HS-27A (cell line): Measurements from ENCODE around the gene MRPL36.
A peak's percentile ranks its signal among the peaks of the same experiment; 100 is the strongest.
"Not testable (repeated sequence)": the region's sequence is repeated elsewhere in the genome, so short reads cannot be mapped to it uniquely, and the experiment has no call there.

Source experiments
- DNase-seq: peaks from one replicate; pipeline ENCODE4 v3.0.0-alpha.2; 2012; ENCODE audit warnings: low read depth, missing footprints

Gene MRPL36

DNA sequence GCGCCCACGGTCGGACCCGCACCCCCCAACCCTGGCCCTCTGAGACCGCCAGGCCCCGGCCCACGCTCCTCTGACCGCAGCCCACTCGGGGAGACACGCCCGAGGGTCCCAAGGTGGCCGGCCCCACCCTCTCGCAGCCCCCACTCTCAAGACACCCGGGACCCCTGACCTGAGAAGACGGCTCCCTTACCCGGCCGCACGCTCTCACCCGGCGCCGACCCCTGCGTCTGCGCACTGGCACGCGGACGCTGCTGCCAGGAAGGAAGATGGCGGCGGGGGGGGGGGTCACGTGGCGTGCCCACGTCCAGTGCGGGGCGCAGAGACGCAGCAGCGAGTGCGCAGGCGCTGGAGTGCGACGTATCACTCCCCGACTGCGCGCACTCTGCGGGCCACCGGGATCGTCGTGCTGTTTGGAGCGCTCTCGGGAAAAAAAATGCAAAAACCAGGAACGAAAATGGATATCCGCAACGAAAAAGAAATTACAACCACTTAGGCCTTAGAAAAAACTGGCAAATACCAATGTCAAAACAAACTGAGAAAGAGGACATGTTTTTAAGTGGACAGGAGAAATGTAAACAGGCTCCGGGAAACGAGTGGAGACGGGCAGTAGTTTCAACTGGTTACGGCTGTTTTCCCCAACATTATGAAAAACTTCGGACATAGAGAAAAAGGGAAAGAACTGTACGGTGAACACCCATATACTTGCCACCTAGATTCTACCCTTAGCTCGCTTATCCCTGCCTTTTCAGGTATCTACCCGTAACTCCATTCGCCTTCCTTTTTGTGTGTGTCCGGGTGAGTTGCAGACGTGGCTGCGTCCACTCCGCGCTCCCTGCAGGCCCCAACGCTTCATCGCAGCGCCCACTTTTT lies at the start of gene MRPL36:
Gene MRPL36, minus strand, starts transcription at position 236 of the 870 bp plus-strand sequence. CDS start 902 bp downstream, outside the sequence.
- DNase-seq = peak; percentile 51

DNA sequence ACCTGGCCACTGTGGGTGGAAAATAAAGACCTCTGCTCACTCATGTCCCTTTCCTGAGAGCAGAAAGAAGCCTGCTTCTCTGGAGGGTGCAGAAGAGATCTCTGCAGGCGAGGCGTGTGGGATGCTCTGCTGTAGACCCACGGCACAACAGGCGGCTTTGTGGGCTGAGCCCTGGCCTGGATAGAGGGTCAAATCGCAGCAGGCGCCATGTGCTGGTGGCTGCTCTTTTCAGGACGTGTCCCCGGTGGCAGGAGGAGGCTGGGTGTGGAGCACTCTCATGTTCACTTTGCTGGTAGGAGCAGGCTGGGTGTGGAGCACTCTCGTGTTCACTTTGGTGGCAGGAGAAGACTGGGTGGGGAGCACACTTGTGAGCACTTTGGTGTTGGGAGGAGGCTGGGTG lies 48.0 kb upstream of the MRPL36 start:
- DNase-seq = no peak

DNA sequence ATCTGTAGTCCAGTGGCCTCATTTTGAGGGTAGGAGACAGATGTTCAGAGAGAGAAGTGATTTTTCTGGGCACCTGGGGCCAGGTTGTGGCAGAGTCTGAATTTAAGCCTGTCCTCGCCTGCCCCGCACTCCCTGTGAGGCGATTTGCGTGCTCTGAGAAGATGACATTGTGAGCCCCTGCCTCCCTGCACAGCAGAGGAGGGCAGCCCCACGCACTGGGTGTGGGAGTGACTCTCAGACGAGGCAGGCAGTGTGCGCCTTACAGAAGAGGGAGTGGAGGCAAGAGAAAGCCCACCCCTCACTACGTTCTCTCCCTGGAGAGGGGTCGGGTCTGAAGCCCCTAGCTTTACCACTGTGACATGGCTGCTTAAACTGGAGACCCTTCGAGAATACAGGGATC lies 47.4 kb upstream of the MRPL36 start:
- DNase-seq = no peak

DNA sequence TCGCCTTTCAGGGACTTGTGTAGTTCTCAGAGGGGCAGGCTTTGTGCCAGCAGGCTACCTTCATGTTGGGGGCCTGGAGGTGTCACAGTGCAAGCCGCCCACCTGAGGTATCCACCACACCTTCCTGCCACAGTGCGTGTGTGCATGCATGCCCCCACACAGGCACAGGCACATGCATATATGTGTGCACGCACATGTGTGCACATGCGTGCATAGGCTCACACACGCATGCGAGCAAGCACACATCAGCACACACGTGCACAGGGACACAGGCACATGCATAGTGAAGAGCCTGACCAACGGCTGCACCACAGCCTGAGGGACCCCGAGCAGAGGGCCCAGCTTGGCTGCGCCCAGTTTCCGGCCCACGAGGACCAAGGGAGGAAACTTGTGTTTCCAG lies 46.9 kb upstream of the MRPL36 start:
- no peak for DNase-seq

DNA sequence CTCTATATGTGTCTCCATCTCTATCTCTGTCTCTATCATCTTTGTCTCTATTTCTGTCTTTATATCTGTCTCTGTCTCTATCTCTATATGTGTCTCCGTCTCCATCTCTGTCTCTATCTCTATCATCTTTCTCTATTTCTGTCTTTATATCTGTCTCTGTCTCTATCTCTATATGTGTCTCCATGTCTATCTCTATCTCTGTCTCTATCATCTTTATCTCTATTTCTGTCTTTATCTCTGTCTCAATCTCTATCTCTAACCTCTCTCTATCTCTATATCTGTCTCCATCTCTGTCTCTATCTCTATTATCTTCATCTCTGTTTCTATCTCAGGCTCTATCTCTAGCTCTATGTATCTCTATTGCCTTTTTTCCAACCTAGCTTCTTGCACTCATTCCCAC lies 46.1 kb upstream of the MRPL36 start:
- no peak for DNase-seq

DNA sequence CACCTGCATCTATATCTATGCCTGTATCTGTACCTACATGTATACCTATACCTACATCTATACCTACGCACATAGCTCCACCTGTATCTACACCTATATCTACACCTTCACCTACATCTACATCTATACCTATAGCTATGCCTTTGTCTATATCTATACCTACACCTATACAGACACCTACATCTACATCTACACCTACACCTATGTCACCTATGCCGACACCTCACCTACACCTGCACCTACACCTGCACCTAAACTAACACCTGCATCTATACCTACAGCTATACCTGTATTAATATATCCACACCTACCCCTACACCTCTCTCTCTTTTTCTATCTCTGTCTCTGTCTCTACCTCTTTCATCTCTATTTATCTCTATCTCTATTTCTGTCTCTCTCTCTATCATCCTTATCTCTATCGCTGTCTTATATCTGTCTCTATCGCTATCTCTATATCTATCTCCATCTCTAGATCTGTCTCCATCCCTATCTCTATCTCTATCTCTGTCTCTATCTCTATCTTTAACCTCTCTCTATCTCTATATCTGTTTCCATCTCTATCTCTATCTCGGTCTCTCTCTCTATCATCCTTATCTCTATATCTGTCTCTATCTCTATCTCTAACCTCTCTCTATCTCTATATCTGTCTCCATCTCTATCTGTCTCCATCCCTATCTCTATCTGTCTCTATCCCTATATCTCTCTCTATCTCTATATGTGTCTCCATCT lies 45.2 kb upstream of the MRPL36 start:
- DNase-seq = no peak

DNA sequence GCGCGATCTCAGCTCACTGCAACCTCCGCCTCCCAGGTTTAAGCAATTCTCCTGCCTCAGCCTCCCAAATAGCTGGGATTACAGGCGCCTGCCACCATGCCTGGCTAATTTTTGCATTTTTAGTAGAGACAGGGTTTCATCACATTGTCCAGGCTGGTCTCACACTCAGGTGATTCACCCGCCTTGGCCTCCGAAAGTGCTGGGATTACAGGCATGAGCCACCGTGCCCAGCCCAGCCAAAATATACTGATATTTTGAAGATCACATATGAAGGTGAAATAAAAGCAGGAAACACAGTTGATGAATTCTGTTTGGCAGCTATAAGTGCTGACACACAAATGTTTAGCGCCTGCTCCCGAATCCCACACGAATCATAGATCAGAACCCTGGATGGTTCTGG lies 44.1 kb upstream of the MRPL36 start:
- DNase-seq = not testable (repeated sequence)

DNA sequence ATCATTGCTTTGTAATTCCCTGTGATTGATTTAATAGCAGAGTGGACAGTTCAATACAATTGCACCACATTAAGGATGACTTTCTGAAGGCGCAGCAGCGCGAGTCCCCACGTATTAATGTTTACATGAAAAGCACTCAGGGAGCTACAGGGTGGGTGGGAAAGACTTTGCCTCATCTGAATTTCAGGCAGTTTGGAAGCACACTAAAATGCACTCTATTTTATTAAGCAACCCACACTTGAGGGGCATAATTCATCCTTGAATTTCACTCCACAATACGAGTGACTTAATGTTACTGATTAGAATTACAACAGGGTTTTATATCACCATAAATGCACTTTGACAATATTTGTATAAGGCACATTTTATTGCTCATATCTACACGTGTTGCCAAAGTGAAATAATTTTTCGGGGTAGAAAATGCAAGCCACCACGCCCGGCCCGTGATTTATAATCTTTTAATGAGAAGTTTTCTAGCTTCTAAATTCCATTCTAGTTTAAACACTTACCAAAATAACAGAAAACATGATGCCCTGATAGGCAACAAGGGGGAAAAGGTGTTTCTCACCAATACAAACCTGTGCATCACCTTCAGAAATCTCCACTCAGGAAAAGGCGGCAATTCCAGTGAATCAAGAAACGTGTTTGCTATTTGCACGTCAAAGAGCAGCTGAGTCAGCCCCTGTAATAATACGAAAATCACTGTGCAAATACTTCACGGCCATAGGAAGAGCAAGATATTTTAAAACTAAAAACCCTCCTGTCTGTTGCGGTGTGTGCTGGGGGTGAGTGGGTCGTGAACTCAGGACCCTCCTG lies 42.6 kb upstream of the MRPL36 start:
- no peak for DNase-seq

DNA sequence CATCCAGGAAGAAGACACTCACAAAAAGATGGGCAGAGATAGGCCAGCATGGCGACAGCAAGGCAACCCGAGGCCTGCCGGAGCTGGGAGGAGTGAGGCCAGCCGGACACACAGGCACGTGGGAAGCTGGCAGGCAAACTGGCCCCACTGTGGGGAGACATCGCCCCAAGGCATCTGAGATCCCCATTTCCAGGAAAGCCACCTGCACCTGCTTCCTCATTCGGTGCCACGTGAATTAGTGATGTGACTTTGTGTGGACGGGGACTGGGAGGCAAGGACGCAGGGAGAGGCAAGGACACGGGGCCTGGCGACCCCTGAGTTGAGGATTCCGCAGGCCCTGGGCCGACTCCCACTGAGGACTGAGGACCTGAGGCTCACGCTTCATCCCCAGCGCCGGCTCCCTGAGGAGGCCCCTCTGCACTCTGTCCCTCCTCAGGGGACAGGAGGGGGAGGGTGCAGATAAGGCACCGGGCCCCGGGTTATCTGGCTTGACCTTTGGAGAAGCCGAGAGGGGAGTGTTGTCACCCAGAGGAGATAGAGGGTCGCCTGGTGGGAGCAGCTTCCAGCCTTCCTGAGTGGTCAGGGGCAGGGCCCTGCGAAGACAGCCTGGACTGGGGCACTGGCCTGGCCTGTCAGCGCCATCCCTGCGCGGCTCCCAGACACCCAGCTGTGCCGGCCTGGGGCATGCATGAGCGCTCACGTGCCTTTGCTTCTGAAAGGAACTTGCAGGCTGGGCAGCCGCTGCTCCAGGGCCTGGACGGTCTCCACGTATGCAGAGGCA lies 41.3 kb upstream of the MRPL36 start:
- DNase-seq = no peak

DNA sequence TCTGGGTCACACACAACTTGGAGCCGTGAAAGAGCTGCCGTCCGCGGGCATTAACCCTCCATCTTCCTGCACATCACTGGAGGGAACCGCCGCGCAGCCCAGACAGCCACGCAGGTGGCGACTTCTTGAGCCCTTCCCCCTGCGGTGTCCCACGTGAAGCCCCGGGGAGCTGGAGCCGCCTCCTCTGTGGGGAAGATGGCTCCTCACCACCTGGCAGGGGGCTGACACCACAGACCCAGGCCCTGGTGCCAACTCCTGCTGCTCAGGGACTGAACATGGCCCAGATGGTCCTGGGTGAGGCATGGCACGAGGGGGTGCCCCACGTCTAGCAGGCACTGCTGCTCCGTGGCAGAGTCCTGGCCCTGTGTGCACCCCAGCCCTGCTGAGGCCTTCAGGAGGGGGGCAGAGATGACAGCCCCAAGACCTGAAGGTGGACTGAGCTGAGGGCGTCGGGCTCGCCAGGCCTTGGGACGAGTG lies 40.5 kb upstream of the MRPL36 start:
- no peak for DNase-seq

DNA sequence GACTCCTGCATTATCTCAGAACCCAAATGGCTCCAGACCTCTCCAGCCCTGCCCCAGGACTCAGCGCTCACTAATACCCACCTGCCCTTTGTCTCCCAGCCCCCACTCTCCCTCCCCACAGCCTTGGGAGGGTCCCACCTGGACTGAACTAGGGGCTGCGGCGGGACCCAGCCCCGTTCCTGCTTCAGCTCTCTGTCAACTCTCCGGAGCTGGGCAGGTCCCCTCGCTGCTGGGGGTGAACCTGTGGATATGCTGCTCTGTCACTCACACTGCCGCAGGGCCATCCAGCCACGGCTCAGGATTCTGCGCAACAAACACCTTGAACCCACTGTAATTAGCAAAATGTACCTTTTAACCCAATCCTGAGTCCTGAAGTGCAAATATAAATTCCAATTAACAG lies 38.4 kb upstream of the MRPL36 start:
- no peak for DNase-seq

DNA sequence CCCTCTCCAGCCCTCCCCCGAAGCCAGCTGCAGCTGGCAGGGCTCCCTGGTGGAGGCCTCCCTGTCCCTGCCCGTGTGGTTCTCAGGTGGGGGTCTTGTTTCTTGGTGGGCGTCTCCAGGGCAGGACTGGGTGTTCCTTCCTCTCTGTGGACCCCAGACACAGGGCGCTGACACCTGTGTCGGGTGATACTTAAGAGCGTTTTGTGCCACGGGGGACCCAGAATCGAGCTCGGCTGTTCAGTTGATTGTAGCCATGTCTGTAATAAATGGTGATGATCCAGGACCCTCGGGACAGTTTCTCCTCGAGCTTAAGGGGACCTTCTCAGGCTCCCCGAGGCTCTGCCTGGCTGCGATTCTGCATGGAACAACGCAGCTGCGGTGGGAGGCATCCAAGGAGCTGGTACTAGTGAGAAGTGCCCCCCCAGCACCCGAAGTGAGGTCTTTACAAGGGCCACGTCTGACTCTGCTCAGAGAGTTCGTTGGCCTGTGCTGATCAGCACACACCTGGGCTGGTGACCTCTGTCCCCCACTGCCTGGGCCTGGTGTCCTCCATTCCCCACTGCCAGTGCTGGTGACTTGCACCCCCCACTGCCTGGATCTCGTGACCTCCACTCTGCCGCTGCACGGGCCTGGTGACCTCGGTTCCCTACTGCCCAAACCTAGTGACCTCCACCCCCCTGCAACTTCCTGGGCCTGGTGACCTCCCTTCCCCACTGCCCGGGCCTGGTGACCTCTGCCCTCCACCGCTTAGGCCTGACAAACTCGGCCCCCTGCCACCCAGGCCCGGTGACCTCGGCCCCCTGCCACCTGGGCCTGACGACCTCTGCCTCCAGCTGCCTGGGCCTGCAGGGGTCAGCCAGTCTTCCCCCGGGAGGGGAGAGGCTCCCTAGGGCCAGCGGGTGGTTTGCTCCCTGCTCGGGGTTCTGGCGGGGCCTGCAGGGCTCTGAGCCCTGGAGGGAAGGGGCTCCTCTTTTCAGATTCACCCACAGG lies 37.5 kb upstream of the MRPL36 start:
- no peak for DNase-seq

DNA sequence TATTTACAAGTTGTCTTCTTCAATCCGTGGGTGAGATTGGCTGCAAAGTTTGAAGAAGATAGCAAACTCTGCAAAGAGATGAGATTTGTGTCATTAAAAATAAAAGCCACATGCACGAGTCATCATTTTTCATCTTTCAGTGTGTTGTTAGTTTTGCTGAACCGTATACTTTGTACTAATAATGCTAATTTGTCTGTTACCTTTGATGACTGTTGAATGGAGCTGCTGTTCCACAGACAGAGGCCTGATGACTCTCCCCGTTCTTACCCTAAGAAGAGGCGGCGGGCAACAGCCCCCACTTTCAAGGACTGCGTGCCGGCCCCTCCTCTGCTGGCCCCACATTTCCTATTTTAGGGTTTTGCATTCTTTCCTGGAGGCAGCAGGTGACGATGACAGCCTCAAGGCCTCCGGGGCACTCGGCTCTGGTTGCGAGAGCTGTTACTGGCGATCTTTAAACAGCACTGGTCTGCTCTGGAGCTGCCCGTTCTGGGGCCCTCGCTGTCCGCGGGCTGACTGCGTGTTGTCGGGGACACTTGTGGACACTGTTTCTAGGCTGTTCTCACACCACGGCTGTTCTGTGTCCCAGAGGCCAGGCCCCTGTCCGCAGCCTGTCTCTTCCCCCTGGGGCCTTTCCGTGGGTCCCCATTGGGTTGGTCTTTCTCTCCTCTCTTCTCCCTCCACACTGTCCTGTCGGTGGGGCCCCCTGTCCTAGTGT lies 36.7 kb upstream of the MRPL36 start:
- DNase-seq = no peak

DNA sequence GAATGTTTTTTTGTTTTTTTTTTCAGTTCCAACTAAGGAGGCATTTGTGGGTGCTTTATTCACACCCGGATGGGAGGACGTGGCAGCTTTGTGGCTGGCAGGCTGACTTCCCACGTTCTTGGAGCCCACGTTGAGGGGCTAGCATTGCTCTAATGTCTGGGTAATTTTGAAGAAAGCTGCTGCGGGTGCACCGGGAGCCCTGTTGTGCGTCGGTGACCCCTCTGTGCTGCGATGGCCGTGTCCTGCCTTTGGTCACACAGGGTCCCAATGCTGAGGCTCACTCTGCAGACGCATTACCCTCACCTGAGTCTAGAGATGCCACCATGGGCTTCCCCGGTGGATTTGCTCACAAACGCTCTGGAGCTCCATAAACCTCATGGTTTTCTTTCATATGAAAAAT lies 35.8 kb upstream of the MRPL36 start:
- DNase-seq = no peak

DNA sequence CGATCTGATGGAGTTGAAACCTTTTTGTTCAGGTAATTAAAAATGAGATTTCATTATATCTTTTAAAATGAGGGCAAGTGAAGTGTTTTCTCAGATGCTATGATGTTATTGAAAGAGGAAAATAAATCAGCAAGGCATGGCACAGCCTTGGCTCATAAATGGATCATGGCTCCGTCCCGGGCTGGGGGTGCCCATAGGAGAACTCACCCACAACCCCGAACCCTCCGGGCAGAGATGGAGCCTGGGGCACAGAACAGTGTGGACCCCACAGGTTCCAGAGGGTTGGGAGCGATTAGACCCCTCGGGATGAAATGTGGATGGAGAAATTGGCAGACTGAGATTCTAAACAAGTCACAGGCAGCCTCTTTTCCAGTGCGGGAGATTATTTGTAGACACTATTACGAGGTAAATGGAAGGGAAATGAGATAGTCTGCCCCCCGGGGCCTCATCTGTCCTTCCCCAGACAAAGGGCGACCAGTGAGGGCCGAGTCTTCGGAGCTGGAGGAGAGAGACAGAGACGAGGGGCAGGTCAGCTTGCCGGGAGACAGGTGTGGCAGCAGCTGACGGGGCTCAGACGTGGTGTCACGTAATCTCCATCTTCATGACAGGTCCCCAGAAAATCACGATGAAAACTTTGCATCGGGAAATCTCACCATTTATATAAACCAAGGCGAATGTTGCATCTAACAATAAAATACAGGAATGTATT lies 35.2 kb upstream of the MRPL36 start:
- DNase-seq = no peak

DNA sequence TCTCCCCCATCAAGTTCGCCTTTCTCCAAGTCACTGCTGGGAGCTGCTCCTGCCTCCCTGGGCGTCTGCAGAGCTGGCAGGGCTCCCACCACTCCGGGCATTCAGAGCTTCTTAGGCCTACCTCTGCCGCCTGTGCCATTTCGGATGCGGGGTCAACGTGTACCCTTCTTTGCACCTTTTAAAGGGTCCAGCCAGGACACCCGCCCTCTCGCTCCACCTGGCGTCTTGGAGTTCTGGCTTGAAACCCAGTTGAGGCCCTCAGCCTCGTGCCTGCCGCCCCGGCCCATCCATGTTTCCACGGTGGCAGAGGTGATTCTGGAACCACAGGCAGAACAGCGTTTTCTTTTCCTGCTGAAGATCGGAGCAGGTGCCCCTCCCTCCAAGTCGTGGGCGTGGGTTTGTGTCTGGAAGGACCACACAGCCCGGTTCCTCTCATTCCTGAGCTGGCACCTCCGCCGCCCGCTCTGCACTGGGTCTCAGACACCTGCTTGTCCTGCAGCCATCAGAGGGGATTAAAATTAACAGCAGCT lies 34.5 kb upstream of the MRPL36 start:
- no peak for DNase-seq

DNA sequence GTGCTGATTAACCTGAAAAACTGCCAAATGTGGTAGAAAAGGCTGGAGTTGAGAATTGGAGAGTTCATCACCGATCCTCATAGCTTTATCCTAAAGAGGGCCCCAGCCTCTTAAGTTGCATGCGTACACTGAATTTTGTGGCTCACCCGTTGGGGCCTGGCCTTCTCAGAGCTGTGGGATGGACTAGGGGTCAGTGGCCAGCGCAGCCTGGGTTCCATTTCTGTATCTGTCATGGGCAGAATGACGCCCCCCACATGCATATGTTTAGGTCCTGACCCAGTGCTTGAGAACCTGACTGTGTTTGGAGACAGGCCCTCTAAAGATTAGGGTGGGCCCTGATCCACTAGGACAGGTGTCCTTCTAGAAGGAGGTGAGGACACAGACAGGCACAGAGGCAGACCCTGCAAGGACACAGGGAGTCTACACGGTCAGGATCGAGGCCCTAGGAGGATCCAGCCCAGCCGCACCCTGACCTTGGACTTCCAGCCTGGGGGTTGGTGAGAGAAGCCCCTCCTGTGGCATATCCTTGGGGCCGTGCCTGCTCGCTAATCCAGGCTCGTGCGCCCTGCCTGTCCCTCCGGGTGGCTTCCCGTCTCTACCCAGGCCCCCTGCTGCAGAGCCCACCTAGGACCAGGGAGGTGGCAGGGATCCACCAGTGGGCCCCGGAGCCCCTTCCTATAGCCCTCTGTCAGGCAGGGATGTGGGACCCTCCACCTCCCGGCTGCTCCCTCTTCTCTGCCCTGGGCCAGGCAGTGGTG lies 33.8 kb upstream of the MRPL36 start:
- DNase-seq = no peak
